ENCODE measurements around the gene TTC32.

The TTC32 gene

GRCh38 chr2:19850056-19851050 lies 51.4 kb downstream of the TTC32 start:
- DNase-seq (ENCODE audit: low spot score), result no peak

- no peak for DNase-seq (ENCODE audit: low spot score)
These were observed 52.8 kb downstream of the TTC32 start for GRCh38 chr2:19848952-19849351.

- no peak for DNase-seq (ENCODE audit: low spot score)
These were observed 53.6 kb downstream of the TTC32 start for GRCh38 chr2:19848029-19848750.

GRCh38 chr2:19847486-19847885 lies 54.3 kb downstream of the TTC32 start:
- DNase-seq (ENCODE audit: low spot score), result no peak

Measured in putamen (tissue), 1 donor.